Neuron (in vitro differentiated cells): Measurements from ENCODE around the gene GULP1.
"Not testable (repeated sequence)": the region's sequence is repeated elsewhere in the genome, so short reads cannot be mapped to it uniquely, and the experiment has no call there.

Experiments used
- H2AFZ ChIP-seq: one replicate; pipeline ENCODE4 v1.6.1; 2013; ENCODE audit warnings: low read depth, mild to moderate bottlenecking, inconsistent platforms, low read length, moderate library complexity
- H3K27me3 ChIP-seq: one replicate; pipeline ENCODE4 v1.6.1; 2013; ENCODE audit warnings: low read length; ENCODE audit not compliant: insufficient read depth
- H3K36me3 ChIP-seq: one replicate; pipeline ENCODE4 v1.6.1; 2013; ENCODE audit warnings: low read length; ENCODE audit not compliant: insufficient read depth
- H3K4me1 ChIP-seq: one replicate; pipeline ENCODE4 v1.6.1; 2013; ENCODE audit warnings: low read length; ENCODE audit not compliant: insufficient read depth
- H3K4me3 ChIP-seq: 2 replicates; pipeline ENCODE4 v1.5.1; 2013; ENCODE audit warnings: mild to moderate bottlenecking, low read length, moderate library complexity
- H3K9me3 ChIP-seq: one replicate; pipeline ENCODE4 v1.6.1; 2013; ENCODE audit warnings: low read length

GULP1 gene

DNA sequence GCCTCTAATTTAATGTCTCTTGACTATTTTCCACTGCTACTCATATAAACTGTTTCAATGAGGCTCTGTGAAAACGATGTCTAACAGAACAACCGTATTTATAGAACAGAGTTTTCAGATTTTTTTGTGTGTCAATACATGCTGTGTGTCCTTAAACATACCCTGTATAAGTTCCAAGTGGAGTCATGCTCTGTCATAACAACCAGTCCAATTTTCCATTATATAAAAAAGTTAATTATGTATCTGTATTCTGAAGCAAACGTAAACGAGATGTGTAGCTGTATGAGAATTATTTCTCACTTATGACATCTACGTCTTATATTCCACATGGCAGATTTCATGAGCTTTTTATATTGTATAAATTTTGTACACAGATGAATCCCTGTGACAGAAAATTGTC is 13.9 kb upstream of the GULP1 start:
- no peaks in the 10 kb centered on the region for H3K36me3 ChIP-seq
- H3K27me3 ChIP-seq, result no peaks in the 10 kb centered on the region
- no peak overlapping the region for H3K4me3 ChIP-seq
- H2AFZ ChIP-seq, result no peak overlapping the region
- H3K4me1 ChIP-seq, result no peaks in the 10 kb centered on the region
- no peaks in the 10 kb centered on the region for H3K9me3 ChIP-seq

DNA sequence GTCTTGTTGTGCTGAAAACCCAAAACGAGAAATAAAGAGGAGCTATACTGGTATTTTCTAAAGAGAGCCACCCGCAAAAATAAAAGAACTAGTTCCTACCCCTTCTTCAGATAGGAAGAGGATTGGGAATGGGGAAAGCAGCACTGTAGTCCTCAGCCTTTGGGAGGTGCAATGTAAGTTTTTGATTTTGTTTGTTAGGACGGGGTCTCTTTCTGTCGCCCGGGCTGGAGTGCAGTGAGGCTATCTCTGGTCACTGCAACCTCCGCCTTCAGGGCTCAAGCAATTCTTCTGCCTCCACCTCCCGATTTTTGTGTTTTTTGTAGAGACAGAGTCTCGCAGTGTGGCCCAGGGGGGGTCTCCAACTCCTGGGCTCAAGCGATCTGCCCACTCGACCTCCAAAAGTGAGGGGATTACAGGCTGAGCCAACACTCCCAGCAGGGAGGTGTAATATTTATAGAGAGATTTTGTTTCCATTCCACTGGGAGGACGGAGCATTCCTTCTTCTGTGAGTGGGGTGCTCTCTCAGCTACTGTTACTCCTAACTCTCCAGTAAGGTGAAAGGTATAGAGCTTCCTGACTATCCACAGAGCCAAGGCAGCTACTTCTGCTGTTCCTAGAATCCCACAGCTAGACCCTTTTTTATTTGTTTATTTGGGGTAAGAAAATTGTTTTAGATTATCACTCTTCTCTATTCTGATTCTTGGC is 13.1 kb upstream of the GULP1 start:
- Histone ChIP-seq H3K36me3 (no peaks in the 10 kb centered on the region), H3K4me3 (no peak overlapping the region), H2AFZ (no peak overlapping the region), H3K27me3 (no peaks in the 10 kb centered on the region), H3K4me1 (no peaks in the 10 kb centered on the region), H3K9me3 (no peaks in the 10 kb centered on the region)

- Histone ChIP-seq H3K9me3 (no peaks in the 10 kb centered on the region), H3K27me3 (no peaks in the 10 kb centered on the region), H2AFZ (no peak overlapping the region), H3K36me3 (no peaks in the 10 kb centered on the region), H3K4me3 (no peak overlapping the region), H3K4me1 (no peaks in the 10 kb centered on the region)
These were observed 12.6 kb upstream of the GULP1 start for GRCh38 chr2:188279093-188279445.

DNA sequence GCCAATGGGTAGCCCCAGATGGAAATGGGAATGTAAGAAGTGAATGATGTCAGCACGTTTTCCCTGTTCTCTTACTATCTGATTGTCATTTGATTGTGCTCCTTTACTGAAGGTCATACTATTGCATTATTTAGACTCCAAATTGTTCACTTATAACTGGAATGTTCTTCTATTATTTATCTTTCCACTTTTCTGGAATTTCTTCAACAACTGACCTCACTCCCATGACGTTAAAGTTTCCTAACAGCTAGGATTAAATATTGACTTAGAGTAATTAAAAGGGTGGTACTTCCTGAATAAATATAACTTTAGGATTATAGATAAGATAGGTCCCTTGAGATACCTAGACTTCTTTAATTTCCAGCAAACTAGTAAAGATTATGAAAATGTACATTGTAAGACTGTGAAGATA is 10.9 kb upstream of the GULP1 start:
- Histone ChIP-seq H3K36me3 (no peaks in the 10 kb centered on the region), H3K4me1 (no peaks in the 10 kb centered on the region), H3K27me3 (no peaks in the 10 kb centered on the region), H3K4me3 (no peak overlapping the region), H2AFZ (no peak overlapping the region), H3K9me3 (no peaks in the 10 kb centered on the region)

DNA sequence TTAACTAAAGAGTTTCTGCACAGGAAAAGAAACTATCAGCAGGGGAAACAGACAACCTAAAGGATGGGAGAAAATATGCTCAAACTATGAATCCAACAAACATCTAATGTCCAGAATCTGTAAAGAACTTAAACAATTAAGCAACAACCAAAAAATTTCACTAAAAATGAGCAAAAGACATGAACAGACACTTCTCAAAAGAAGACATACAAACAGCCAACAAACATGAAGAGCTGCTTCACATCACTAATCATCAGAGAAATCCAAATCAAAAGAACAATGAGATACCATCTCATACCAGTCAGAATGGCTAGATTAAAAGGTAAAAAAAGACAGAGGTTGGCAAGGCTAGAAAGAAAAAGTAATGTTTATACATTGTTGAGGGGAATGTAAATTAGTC is 8.8 kb upstream of the GULP1 start:
- no peak overlapping the region for H2AFZ ChIP-seq
- H3K4me3 ChIP-seq, result no peak overlapping the region
- no peaks in the 10 kb centered on the region for H3K9me3 ChIP-seq
- H3K27me3 ChIP-seq, result no peaks in the 10 kb centered on the region
- no peaks in the 10 kb centered on the region for H3K36me3 ChIP-seq
- no peaks in the 10 kb centered on the region for H3K4me1 ChIP-seq

DNA sequence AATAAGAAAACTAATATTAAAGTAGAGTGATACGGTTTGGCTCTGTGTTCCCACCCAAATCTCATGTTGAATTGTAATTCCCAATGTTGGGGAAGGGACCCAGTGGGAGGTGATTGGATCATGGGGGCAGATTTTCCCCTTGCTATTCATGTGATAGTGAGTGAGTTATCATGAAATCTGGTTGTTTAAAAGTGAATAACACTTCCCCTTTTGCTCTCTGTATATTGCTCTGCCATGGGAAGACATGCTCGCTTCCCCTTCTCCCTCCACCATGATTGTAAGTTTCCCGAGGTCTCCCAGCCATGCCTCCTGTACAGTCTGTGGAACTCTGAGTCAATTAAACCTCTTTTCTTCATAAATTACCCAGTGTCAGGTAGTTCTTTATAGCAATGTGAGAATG is 7.4 kb upstream of the GULP1 start:
- H3K4me1 ChIP-seq, H2AFZ ChIP-seq, H3K4me3 ChIP-seq, H3K36me3 ChIP-seq, H3K27me3 ChIP-seq, H3K9me3 ChIP-seq: not testable (repeated sequence)

- Histone ChIP-seq H2AFZ (no peak overlapping the region), H3K4me1 (no peaks in the 10 kb centered on the region), H3K4me3 (no peak overlapping the region), H3K9me3 (no peaks in the 10 kb centered on the region), H3K36me3 (no peaks in the 10 kb centered on the region), H3K27me3 (no peaks in the 10 kb centered on the region)
These were observed 6.6 kb upstream of the GULP1 start for GRCh38 chr2:188285049-188285448.

- H3K27me3 ChIP-seq, result no peaks in the 10 kb centered on the region
- H3K4me3 ChIP-seq, result no peak overlapping the region
- H3K36me3 ChIP-seq, result no peaks in the 10 kb centered on the region
- H2AFZ ChIP-seq, result no peak overlapping the region
- peaks cover 6% of the 10 kb centered on the region for H3K4me1 ChIP-seq
- no peaks in the 10 kb centered on the region for H3K9me3 ChIP-seq
These were observed 5.9 kb upstream of the GULP1 start for GRCh38 chr2:188285774-188286173.

DNA sequence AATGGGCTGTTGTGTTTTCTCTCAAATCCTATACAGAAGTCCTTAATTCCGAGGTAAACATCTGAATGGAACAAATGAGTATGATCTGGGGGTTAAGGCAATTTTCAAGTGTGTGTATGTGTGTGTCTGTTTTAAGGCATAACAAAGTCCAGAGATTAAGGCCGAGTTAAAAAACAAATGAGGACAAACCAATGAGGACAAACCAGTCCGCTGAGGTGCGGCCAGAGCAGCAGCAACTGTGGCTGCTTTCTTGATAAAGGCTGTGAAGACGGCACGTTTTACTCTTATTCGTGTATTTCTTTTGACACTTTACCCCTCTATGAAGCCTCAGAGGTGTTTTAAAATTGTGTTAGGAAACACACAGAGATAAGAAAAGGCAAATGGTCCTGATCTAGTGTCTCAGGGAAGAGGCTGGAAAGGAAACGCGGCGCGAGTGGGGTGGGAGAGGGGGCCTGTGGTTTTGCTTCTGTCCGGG is 495 bp upstream of the GULP1 start:
- Histone ChIP-seq H3K4me3 (peak overlapping the region; percentile 59), H3K27me3 (no peaks in the 10 kb centered on the region), H3K9me3 (no peaks in the 10 kb centered on the region), H3K36me3 (no peaks in the 10 kb centered on the region), H2AFZ (peak overlapping the region; percentile 79), H3K4me1 (peaks cover 16% of the 10 kb centered on the region)

- Histone ChIP-seq H2AFZ (peak overlapping the region; percentile 79), H3K4me1 (peaks cover 16% of the 10 kb centered on the region), H3K4me3 (peak overlapping the region; percentile 59), H3K27me3 (no peaks in the 10 kb centered on the region), H3K36me3 (no peaks in the 10 kb centered on the region), H3K9me3 (no peaks in the 10 kb centered on the region)
These were observed 920 bp downstream of the GULP1 start for GRCh38 chr2:188292348-188293239.

DNA sequence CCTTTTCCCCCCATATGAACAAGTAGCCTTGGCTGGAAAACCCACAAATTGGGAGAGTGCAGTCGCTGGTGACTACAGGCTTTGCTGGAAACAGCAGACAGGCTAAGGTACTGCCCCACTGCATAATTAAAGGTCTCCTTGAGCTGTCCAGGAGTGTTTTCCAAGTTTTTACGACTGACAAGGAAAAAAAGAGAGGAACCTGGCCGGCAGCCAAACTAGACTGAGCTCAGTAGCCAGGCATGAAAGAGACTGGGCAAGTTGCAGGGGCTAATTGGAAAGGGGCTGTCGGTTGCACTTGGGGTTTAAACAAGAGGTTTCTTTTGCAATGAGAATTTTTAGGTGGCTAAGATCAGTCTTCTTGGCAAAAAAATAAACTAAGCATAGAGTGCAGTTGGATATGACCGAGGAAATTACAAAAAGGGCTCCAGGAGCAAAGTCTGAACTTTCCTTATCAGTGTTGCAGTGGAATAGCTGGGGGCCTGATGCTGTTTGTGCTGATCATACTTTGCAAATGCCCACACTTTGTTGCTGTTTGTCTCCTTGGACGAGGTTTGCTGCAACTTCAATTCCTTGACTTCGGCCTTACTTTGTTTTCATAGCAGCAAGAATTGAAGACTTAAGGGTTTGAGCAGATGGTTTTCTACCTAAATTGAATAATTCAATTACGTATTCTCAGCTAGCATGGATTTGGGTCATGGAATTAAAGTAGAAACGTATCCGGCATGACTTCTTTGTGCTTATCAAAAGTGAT is 2.1 kb downstream of the GULP1 start:
- peak overlapping the region; percentile 79 for H2AFZ ChIP-seq
- peaks cover under 1% of the 10 kb centered on the region for H3K9me3 ChIP-seq
- no peaks in the 10 kb centered on the region for H3K27me3 ChIP-seq
- no peaks in the 10 kb centered on the region for H3K36me3 ChIP-seq
- peak overlapping the region; percentile 59 for H3K4me3 ChIP-seq
- H3K4me1 ChIP-seq, result peaks cover 16% of the 10 kb centered on the region

DNA sequence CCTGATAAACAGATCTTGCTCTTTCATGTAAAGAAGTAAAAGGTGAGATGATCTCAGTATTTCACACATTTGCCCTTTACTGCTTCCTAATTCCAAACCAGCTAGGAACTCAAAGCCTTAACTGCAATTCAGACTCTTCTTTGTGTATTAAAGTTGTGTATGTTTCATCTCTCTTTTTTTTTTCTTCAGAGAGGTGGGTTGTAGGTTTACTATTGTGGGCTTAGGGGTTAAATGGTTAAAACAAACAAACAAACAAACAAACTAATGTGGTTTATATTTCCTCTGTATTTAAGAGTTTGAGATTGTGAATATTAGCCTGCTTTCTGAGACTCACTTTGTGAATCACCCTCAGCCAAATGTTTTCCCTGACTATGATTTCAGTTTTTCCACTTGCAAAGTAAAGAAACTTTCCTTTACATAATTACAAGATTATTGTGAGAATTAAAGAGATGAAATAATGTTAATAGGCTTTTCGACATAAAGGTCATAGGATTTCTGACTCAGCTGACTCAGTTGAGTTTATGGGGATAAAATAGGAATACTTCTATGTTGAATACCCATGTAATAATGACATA is 2.8 kb downstream of the GULP1 start:
- Histone ChIP-seq H3K36me3 (no peaks in the 10 kb centered on the region), H3K4me1 (peaks cover 16% of the 10 kb centered on the region), H3K27me3 (no peaks in the 10 kb centered on the region), H2AFZ (peak overlapping the region; percentile 79), H3K9me3 (peaks cover 2% of the 10 kb centered on the region), H3K4me3 (peak overlapping the region; percentile 59)
